Measurements from ENCODE around the gene SCGB1D1.

Gene SCGB1D1, protein sequence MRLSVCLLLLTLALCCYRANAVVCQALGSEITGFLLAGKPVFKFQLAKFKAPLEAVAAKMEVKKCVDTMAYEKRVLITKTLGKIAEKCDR

GRCh38 chr11:62190011-62190410, at the start of gene SCGB1D1:
Gene SCGB1D1 (plus strand): TSS chr11:62190216. CDS start chr11:62190285, 69 bp downstream.
- DNase-seq = no peak

DNA sequence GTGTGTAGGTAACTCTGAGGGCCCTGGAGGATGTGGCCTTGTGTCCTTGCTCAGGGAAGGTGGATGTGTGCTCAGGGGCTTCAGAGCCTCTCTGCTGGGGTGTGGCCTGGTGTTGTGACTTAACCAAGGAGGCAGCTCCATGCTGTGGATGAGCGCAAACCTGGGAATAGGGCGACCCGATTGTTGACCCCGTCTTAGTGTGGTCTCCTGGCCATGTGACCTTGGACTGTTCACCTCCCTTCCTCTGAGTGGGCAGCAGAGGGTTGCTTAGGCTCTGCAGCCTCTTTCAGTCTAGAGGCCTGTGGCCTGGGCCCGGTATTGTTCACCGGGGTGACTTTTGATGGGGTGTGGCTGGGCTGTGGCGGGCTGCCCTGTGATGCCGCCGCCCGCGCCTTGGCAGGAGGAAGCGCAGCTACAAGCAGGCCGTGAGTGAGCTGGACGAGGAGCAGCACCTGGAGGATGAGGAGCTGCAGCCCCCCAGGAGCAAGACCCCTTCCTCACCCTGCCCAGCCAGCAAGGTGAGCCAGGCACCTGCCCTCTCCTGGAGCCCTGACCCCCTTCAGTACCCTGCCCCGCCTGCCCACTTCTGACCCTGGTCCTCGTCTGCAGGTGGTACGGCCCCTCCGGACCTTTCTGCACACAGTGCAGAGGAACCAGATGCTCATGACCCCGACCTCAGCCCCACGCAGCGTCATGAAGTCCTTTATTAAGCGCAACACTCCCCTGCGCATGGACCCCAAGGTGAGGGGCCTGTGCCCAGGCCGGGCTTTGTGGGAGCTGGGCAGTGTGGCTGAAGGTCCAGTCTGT, 49.5 kb upstream of the SCGB1D1 start:
- no peak for DNase-seq

DNA sequence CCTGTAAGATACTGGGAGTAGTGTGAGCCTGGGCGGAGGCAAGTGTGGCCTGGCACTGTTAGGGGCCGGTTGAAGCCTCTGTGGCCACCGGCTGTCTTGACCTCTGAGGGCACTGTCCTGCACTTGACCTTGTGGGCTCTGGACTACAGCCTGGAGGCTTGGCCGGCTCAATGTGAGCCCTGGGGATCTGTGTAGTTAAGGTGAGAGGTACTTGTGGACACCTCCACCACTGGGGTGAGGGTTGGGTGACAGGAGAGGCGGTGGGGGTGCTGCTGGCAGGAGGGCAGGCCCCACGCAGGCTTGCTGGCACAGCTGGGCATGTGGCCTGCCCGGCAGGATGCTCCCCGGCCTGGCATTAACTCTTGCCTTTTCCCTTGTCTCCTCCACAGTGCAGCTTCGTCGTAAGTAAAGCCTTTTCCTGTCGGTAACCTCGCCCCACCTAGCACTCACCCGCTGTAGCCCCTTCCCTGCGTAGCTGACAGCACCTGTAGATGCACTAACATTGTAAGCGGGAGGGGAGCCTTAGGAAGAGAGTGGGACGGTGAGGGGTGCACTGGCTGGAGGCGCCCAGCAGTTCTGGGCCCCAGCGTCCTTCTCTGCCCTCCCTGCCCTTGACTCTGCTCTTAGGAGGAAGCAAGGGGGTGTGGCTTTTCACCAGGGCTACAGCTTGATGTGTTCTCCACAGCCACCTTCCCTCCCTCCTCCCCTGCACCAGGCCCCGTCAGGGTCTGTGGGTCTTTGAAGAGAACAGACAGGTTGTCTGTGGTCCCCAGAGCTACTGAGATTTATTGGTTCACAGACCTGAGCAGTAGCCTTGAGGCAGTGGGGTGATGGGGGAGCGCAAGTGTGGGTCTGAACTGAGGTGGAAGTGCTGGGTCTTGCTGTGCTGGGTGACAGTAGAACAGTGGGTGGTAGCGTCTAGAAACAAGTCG, 48.6 kb upstream of the SCGB1D1 start:
- DNase-seq = no peak

DNA sequence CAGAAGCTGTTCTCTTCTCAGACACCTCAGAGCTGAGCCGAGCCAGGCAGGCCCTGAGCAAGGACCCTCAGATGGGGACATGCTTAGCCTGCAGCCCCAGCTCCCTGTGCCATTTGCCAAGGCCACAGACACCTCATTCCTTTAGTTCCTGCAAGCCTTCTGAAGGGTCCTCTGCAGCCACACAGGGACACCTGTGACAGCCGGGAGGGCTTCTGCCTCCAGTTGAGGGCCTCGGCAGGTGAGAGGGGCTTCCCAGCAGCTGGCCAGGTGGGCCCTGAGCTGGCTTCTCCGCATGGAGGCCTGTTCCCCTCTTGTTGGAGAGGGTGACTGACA, 48.0 kb upstream of the SCGB1D1 start:
- DNase-seq = no peak

GRCh38 chr11:62142921-62143320, 47.1 kb upstream of the SCGB1D1 start:
- DNase-seq = no peak

DNA sequence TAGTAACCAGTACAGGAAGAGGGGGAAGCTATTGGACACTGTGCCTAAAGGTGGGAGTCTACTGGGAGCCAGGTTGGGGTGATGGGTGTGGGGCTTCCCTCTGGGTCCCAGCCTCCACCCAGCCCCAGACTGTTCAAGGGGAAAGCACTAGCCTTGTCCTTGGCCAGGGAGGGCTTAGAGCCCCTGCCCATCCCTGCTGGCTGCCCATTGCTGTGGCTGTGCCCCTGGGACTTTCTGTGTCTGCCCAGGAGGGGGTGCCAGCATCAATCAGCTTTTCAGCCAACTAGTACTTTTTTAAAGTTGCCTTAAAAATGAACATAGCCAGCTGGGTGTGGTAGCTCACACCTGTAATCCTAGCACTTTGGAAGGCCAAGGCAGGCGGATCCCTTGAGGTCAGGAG, 46.3 kb upstream of the SCGB1D1 start:
- no peak for DNase-seq

DNA sequence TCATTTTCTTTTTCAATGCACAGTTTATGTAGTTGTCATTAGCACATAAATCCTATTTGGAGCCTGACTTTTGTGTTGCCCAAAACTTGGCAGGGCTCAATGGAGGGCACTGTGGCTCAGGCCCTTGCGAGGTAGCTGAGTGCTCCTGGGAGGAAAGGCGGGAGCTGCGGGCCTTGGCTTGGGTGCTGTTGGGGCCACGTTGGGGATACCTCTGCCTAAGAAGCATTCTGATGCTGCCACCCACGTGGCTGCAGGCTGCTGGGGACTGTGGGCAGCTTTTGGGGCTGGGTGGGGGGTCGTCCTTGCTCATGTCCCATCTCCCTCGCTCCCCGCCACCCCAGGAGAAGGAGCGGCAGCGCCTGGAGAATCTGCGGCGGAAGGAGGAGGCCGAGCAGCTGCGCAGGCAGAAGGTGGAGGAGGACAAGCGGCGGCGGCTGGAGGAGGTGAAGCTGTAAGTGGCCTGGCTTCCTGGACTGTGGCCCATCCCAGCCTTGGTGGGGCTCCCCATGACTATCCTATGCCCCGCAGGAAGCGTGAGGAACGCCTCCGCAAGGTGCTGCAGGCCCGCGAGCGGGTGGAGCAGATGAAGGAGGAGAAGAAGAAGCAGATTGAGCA, 45.3 kb upstream of the SCGB1D1 start:
- DNase-seq = no peak

DNA sequence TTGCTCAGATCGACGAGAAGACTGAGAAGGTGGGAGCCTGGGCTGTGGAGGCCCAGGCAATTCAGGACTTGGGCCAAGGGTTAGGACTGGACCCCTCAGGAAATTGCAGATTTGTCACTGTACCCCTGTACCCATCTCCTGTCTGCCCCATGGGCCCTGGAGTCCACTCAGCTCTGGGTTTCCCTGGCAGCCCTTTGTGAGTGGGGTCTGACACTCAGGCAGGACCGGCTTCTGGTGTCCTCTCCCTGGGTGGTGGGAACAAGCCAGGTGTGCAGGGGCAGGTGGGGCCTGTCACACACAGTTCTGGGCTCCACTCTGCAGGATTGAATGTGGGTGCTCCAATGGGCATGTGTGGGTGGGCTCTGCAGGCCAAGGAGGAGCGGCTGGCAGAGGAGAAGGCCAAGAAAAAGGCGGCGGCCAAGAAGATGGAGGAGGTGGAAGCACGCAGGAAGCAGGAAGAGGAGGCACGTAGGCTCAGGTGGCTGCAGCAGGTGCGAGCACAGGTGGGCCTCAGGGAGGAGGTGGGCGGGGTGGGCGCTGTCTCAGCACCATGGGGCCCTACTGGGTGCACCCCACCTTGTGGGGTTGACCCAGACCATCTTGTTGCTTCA, 44.6 kb upstream of the SCGB1D1 start:
- DNase-seq = no peak

GRCh38 chr11:62146476-62147200, 43.4 kb upstream of the SCGB1D1 start:
- no peak for DNase-seq

GRCh38 chr11:62147545-62147944, 42.5 kb upstream of the SCGB1D1 start:
- DNase-seq = no peak

DNA sequence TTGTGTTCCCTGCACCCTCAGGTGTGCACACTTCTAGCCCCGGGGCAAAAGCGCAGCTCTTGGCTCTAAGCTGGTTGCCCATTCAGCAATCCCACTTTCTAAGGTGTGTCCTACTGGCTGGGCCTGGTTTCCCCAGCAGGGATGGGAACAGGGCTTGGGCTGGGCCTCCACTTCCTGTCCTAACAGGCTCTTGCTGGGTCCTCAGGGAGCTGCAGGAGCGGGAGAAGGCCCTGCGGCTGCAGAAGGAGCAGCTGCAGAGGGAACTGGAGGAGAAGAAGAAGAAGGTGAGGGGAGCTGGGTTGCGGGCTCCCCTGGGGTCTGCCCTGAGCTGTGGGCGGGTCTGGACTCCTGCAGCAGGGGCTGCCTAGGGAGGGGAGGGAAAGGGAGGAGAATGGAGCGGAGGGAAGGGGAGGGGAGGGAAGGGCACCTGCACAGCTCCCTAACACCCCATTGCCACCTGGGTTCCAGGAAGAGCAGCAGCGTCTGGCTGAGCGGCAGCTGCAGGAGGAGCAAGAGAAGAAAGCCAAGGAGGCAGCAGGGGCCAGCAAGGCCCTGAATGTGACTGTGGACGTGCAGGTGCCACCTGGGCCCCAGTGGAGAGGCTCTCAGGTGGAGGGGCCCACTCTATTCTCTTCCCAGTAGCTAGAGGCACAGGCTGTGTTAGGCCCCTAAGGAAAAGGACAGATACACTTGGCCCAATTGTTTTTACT, 41.6 kb upstream of the SCGB1D1 start:
- peak; percentile 94 for DNase-seq

DNA sequence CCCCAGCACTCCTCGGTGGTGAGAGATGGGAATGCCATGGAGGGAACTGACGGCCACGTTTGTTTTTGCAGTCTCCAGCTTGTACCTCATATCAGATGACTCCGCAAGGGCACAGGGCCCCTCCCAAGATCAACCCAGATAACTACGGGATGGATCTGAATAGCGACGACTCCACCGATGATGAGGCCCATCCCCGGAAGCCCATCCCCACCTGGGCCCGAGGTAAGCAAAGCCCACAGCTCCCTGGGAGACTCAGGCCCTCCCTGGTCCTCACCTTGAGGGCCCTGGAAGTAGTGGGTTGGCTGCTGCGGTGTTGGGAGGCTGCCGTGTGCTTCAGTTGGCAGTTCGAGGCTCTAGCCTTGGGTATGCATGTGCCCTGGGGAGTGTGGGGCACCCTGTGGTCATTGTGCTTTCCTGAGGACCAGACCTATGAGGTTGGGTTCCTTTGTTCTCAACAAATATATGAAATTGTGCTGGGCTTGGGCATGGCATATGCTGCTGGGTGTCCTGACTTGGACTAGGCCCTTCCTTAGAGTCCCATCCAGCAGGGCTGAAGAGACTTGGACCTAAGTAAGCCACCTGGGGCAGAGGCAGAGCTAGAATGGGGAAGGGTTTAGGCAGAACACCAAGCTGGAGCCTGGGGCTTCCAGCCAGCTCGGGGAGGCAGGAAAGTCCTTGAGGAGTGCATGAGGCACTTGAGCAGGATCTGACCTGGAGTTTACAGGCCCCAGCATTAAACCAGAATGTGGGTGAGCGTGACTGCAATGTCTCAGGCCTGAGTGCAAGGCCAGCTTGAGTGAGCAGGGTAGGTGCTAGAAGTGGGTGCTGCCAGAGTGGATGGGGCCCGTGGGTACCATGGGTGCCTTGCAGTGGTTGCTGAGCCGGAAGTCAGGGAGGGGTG, 39.8 kb upstream of the SCGB1D1 start:
- no peak for DNase-seq

DNA sequence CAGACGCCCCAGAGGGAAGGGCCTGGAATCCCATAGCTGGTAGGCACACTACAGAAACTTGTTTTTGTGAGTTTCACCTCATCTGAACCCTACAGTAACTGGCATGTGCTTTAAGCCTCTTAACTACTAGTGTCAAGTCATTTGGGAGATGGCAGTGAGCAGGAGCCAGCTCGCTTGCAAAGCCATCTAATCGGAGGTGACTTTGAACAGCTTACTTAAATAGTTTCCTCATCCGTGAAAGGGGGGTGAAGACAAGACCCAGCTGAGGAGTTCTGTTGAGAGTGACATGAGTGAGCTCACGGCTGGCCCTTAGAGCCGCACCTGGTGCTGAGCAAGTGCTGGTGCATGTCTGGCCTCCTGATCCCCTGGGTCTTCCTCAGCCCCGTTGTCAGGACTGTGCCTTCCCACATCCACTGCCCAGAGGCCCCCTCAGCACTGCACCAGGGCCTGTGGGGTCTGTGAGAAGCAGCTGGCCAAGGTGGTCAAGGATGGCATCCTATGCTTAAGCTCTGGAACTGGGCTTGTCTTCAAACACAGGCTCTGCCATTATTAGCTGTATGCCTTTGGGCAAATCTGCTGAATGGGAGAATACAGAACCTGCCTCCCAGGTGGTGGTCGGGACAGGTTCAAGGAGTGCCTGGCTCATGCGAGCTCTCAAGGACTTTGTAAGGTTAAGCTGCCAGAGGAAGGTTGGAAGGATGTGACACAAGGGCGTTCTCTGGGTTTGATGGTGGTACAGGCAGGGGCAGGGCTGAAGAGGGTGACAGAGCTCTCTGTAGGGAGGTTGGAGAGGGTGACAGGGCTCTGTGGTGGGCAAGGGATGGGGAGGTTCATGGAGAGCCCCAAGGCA, 38.9 kb upstream of the SCGB1D1 start:
- no peak for DNase-seq

DNA sequence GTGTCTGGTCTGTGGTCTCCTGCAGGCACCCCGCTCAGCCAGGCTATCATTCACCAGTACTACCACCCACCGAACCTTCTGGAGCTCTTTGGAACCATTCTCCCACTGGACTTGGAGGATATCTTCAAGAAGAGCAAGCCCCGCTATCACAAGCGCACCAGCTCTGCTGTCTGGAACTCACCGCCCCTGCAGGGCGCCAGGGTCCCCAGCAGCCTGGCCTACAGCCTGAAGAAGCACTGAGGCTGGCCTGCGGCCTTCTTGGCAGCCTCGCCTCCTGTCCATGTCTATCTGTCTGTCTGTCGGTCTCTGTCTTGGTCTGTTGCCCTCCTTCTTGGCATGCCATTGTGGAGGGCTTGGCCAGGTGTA, 38.3 kb upstream of the SCGB1D1 start:
- DNase-seq = no peak

DNA sequence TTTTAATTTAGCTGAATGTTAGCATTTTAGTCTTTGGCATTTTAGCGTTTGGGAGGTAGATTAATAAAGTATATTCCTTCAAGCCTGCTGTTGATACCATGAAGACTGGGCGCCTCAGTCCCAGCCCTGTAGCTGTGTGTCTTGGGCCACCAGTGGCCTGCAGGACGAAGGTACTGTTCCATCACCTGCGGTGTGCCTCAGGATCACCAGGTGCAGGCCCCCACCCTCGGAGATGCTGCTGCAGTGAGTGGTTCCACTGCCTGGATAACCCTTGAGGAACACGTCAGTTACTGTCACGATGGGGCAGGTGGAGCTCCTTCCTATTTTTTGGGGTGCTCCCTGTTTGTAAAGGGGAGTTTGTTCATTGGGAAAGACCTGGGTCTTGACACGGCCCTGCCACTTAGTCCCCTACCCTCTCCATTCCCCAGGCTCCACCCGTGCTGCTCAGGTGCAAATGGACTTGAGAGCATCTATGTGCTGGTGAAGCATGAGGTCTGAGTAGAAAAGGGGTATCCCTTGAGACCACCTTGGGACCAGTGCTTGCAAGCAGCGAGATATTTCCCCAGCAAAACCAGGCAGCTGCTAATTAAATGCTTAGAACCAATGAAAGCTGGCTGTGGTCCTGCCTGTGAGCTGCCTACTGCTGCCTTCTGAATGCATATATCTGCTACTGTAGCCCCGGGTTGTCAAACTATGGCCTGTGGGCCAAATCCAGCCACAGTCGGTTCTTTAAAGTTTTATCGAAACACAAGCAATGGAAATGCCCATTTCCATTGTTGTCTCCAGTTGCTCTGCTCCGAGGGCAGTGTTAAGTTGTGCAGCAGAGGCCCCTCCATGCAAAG, 37.5 kb upstream of the SCGB1D1 start:
- DNase-seq = no peak

DNA sequence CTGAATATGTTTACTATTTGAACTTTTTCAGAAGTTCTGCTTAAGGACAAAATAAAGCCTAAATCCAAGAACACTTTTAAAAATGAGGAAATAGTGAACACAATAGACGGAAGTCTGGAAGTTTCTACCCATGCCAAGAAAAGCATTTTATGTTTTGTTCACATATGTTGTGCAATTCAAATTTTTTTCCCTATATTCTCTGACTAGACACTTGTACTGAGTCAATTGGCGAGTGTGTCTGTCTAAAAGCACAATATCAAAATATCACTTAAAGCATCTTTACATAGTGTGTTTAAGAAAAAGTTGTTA, 37.0 kb upstream of the SCGB1D1 start:
- DNase-seq = no peak

- DNase-seq = no peak
Measured at GRCh38 chr11:62153617-62154016, 36.4 kb upstream of the SCGB1D1 start.

DNA sequence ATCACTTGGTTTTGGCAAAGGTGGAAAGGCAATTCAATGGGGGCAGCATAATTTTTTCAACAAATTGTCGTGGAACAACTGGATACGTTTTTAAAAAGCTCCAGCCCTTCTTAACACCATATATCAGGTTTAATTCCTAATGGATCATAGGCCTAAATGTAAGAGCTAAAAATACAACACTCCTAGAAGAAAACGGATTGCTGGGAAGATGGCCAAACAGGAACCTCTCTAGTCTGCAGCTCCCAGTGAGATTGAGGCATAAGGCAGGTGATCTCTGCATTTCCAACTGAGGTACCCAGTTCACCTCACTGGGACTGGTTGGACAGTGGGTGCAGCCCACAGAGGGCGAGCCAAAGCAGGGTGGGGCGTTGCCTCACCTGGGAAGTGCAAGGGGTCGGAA, 32.4 kb upstream of the SCGB1D1 start:
- DNase-seq = no peak

DNA sequence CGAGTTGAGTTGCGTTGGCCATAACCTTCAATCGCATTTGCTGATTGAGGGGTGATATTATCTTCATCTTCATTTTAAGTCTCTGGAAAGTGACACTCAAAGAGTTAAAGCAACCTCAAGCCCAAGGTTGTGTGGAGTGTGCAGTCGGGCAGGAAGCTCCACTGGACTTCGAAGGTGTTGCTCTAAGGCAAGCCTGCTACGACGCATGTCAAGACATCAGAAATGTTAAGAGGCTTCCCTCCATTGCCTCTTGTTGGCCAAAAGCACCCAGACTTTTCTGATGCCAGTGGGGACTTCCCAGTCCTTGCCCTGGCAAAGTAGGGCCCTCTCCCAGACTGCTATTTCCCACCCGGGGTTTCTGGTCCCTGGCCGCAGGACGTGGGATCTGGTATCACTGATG, 23.6 kb upstream of the SCGB1D1 start:
- no peak for DNase-seq
